ENCODE results near the gene FICD.

FICD gene

DNA sequence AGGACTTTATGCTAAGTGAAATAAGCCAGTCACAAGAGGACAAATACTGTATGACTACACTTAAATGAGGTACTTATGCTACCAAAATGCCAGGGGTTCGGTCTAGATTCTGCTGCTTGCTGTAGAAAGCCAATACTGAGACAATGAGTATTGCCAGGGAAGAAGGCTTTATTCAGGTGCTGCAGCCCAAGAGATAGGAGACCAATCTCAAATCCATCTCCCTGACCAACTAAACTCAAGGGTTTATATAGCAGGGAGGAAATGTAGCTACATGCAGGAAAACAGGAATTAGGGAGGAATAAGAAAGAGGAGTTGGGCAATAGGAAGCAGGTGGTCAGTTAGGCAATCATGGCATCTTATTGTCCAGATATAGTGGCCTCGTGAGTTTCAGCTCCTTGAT is 12.2 kb upstream of the FICD start:
- no peak for DNase-seq (ENCODE audit: low spot score)

DNA sequence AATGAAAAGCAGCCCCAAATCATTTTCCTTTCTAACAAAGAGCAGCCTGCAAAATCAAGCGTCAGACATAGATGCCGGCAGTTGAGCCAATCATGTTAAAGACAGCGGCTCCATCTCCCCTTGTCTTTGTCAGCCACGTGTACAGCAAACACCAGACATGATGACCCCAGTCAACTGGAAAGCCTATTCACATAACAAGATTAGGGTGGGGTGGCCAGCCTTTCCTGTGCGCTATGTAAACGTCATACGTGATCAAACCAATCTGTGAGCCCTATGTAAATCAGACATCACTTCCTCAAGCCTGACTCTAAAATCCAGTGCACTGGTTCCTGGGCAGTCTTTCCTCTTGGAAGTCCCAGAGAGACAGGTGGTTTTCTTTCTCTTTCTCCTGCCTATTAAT is 9.9 kb upstream of the FICD start:
- DNase-seq (ENCODE audit: low spot score): no peak

DNA sequence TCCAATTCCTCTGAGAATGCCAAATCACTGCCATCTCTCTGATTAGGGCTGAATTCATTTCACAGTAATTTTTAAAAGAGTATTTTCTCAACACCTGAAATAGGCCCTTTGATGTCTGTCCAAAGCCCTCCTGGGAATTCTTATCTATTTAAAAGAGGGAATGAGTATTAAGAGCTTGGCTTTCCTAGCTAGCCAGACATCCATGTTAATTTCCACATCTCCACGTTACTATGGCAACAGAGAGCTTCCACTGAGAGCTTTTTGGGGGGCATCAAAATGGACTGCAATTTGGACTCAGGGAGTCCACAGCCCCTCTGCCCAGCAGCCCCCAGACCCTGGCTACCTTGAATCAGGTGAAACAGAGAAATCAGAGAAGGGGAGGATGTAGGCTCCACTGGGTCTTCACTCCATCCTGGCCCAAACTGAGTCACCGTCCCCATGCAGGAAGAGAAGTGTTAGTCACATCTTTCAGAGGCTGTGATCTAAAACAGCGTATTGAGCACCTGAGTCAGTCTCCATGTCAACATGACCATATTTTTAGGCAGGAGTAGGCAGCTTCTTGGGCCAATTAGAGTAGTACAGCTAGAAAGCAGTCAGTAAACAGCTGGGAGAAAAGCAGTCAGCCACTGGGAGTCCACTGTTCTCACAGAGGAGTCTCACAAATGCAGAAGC is 7.0 kb upstream of the FICD start:
- no peak for DNase-seq (ENCODE audit: low spot score)

DNA sequence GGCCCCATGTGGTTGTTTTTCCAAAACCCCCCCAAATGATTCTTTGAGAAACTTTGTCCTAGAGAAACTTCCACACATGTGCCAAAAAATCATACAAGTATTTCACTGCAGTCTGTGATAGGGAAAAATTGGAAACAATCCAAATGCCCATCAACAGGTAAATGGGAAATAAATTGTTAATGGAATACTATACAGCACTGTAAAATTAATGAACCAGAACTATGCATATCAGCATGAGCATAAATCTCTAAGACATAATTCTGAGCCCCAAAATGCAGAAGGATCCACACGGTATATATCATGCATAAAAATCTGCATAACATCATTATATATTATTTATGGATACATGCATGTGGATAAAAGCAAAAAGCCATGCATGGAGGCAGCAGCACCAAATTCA is 5.3 kb upstream of the FICD start:
- DNase-seq (ENCODE audit: low spot score): no peak

DNA sequence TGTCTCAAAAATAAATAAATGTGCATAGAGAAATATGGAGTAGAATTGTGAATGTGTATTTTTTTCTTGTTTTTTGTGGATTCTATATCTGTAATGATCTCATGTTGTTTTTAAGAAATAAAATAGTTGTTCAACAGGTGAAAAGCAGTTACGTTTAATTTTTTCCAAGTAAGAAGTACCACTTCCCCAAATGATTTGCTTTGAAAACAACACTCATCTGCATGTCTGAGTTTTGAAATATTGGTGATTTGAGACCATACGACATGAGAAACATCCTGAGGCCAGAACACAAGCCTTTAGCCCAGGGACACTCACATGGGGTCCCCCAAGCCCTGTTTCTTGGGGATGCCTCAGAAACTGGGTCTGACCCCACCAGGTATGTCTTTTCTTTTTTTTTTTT is 4.2 kb upstream of the FICD start:
- peak; percentile 15 for DNase-seq (ENCODE audit: low spot score)

DNA sequence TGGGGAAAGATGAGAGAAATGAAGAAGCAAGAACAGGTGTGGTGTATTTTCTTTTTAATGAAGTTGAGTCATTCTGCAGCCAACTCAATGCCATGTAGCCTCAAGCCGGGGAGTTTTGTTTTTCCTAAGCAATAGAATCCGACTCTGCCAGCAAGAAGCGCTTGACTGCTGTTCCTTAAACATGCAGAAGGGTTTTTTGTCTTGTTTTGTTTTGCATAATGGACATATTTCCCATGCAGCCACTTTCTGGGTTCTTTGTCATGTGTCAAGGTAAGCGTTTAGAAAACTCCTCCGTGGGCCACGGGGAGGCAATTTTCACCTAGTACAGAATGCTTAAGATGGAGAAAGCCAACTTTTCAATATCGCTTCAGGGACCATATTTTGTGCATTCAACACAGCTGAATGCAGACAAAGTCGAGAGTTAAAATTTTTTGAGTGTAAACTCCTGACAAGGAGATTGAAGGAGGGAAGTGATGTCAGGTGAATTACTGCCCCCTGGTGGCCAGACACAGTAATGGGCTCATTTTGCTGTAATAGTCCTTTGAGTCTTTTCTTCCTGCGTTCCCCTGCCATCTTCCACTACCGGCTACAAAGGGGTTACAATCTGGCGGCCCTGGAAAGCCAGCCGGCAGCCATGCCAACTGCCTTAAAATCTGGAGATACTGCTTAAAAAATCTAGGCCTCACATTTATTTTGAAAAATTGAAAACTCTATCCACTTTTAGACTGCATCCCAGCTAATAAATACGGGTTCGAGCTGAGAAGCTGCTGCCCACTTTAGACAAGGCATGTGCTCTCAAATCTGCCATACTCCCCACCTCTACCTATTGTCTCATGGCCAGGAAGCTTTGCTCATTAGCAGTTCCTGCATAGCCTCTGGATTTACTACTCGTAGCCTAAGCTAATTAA is 3.2 kb upstream of the FICD start:
- peak; percentile 68 for DNase-seq (ENCODE audit: low spot score)

DNA sequence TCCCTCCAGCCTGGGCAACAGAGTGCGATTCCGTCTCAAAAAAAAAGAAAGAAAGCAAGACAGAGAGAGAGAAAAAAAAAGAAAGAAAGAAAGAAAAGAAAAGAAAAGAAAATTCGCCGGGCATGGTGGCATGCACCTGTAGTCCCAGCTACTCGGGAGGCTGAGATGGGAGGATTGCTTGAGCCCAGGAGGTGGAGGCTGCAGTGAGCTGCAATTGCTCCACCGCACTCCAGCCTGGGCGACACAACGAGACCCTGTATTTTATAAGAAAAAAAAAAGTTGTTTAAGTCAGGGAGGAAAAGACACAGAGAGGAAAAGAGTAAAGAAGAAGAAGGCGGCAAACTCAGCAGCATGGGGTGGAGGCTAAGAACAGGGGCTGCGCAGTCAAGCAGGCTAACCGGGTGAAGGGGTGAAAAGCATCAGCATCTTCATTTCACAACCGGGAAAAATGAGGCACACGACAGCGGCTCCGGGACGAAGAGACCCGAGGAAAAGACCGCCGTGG is 557 bp upstream of the FICD start:
- DNase-seq (ENCODE audit: low spot score): no peak

DNA sequence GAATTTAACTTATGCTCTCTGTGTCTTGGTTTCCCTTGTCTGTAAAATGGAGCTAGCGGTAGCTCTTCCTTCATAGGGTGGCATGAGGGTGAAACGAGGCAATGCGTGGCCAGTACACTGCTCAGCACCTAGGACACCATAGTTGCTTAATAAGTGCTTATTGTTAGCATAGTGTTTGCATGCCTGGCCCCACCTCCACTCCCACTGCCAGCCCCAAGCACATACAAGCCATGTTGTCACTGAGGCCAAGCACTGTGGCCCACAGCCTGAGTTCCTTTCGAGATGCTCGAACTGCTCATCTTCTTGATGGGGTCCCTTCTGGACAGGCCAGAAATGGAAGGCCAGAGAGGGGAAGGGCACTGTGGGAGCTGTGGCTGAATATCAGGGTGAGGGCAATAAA is 839 bp downstream of the FICD start:
- no peak for DNase-seq (ENCODE audit: low spot score)

DNA sequence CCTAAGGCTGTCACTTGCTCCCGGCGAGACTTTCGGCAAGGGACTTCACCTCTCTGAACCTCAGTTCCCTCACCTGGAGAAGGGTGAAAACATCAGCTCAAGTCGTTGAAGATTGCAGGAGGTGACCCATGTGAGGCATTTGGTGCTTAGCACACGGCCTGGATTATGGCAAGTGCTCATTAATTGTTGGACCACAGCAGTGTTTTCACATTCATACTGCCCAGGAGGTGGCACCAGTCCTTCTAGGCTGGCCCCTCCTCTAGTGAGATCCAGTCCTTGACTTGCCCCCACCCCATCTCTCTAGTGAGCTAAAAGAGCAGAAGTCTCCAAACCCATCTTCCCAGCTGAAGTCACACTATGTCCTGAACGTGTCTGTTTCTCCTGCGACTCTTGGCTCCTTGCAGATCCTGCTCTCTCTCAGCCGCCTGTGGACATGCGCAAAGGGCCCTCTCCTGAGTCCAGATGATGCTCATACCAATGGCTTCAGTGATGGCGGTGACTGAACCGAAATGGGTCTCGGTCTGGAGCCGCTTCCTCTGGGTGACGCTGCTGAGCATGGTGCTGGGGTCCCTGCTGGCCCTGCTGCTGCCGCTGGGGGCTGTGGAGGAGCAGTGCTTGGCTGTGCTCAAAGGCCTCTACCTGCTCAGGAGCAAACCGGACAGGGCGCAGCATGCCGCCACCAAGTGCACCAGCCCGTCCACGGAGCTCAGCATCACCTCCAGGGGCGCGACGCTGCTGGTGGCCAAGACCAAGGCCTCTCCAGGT is 1.6 kb downstream of the FICD start:
- DNase-seq (ENCODE audit: low spot score): no peak

DNA sequence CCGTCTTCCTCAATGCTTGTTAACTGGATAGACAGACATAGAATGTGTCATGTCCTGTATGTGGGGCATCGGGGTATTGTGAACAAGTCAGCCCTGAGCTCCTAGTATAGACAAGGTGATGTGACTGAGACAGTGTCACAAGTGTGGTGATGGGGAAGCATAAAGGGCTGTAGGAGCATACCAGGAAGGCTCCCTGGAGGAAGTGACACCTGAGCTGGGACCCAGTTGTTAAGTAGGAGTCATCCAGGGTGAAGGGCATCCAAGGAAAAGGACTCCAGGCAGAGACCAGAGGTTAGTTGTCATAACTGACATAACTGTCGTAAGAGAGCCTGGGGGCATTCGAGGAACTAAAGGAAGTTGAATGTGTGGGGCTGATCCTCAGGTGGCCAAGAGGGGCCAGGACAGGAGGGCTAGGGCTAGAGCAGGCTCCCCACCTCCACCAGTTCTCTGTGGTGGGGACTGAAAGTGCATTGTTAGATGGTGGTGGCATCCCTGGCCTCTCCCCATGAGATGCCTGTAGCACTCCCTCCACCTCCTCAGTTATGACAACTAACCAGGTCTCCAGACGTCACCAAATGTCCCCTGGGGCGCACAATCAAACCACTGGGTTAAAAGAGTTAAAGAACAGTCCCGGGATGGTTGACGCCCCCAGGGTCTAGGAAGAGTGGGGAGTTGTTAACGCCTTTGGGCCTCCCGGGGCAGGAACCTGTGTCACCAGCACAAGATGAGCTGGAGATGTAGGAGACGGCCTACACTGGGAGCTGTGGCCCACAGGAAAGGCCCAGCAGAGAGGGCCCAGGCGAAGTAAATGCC is 2.4 kb downstream of the FICD start:
- no peak for DNase-seq (ENCODE audit: low spot score)

DNA sequence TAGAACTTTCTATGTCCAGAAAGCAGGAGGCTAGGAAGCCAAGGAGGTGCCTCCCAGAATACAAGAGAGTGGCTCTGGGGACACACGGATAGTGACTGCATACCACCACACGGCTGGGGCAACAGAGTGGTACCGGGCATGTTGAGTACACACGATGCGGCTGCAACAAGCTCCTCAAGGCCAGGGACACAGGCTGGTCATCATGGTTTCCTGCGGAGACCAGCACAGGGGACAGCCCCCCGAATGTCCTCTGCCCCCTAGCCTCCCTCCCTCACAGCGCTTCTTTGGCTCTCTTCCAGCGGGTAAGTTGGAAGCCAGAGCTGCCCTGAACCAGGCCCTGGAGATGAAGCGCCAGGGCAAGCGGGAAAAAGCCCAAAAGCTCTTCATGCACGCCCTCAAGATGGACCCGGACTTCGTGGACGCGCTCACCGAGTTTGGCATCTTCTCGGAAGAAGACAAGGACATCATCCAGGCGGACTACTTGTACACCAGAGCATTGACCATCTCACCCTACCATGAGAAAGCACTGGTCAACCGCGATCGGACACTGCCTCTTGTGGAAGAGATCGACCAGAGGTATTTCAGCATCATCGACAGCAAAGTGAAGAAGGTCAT is 3.1 kb downstream of the FICD start:
- no peak for DNase-seq (ENCODE audit: low spot score)

DNA sequence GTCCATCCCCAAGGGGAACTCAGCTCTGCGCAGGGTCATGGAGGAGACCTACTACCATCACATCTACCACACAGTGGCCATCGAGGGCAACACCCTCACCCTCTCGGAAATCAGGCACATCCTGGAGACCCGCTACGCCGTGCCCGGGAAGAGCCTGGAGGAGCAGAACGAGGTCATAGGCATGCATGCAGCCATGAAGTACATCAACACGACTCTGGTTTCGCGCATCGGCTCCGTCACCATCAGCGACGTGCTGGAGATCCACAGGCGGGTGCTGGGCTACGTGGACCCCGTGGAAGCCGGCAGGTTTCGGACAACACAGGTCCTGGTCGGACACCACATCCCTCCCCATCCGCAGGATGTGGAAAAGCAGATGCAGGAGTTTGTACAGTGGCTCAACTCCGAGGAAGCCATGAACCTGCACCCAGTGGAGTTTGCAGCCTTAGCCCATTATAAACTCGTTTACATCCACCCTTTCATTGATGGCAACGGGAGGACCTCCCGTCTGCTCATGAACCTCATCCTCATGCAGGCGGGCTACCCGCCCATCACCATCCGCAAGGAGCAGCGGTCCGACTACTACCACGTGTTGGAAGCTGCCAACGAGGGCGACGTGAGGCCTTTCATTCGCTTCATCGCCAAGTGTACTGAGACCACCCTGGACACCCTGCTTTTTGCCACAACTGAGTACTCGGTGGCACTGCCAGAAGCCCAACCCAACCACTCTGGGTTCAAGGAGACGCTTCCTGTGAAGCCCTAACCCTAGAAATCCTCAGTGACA is 3.8 kb downstream of the FICD start:
- DNase-seq (ENCODE audit: low spot score): no peak

DNA sequence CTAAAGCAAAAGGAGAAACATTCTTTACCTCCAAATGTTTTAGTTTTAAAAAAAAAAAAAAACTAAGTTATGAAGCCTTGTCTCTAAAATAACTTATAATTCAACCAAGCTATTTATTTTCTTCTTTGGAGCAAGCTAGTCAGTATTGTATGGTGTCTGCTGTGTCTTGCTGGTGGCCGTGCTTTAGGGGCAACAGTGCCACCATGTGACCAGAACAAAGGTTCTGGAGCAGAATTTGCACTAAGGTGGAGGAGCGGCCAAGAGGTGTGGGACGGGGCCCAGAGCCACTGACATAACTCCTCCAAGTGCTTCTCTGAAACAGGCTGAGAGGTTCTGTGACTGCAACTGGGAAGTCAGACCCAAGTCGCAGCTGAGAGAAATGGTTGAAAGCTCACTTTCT is 4.5 kb downstream of the FICD start:
- peak; percentile 25 for DNase-seq (ENCODE audit: low spot score)

DNA sequence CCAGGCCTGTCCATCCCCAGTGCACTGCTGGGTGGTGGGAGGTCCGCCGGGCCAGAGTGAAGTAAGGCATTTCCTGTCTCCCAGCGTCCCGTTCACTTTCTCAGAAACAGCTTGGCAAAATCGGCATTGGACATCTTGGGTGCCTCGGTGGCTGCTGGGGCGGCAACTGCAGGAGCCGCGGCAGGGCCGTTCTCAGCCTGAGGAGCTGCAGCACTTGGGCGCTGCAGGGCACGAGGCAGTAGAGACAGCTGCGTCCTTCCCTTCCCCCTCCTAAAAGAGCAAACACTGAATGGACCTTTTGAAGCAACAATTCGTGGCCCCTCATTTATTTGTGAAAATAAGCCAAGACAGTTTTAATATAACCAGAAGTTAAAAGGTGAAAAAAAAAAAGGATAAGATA is 8.3 kb downstream of the FICD start:
- no peak for DNase-seq (ENCODE audit: low spot score)

DNA sequence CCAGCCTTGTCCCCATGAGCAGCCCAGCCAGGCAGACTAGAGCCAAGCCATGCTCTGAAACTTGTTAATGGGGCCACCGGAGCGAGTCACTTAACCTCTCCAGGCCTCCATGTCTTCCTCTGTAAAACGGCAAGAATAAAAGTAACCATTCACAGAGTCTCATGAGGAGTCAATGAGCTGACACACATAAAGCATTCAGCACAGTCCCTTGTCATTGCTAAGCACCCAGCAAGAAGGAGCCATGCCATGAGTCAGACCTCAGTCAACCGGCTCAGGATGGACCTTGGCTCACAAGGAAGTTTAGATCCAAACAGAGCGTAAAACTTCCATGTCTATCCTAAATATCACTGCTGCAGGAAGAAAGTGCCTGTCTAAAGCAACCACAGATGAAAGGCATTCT is 10.6 kb downstream of the FICD start:
- no peak for DNase-seq (ENCODE audit: low spot score)

DNA sequence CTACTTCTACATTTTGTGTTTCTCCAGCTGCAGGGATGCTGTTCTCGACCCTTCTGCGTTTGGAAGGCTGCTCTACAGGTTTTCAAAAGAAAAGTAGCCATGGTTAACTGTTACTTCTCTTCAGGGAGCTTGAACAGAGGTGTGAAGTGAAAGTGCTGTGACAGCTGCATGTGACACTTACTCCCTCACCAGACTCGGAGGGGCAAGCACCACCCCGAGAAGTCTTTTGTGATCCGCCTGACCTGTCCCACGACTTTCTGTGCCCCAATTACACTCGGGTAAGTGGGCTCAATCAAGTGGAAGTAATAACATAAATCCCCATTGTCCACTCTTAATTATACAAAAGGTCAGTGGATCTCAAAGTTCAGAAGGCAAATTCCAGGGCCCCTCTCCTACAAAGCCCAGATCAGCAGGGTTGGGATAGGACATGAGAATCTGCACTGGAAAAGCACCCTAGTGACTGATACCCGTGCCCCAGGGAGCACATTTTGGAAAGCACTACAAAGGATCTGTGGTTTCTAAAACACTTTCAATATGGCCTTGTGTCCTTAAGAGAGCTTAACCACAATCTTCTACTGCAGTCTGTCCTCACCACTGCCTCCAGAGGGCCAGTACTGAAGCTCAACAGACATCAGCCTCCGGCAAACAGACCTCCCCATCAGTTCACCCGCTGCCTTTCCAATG is 11.5 kb downstream of the FICD start:
- DNase-seq (ENCODE audit: low spot score): no peak

DNA sequence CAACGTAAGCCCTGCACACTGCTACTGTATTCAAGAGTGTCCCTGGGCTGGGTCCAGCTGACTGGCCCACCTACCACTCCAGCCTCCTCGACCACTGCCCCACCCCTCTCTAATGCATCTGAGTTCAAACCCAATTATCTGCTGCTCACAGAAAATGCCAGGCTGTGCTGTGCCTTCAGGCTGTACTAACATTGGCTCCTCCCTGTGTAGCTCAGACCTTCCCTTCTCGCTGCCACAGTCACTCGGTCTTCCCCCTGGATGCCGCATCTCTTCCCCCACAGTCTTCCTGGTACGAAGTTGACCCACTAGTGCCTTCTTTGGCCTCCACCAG is 12.1 kb downstream of the FICD start:
- no peak for DNase-seq (ENCODE audit: low spot score)

DNA sequence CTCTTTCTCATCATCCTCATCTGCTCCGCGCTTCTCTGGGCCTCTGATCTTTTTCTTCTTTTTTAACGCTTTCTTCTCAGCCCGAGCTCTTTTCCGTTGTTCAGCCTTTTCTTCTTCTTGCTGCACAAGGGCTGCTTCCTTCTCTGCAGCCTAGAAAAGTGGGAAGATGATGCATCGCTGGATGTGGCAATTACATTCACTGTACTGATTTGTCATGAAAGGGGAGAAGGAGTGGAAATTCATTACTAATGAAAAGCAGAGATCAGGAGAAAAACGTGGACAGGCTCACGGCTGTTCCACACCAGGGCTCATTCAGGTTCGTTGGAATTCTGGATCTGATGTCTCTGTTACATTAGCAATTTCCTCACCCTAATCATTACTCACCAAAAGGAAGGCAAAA is 15.1 kb downstream of the FICD start:
- no peak for DNase-seq (ENCODE audit: low spot score)

DNA sequence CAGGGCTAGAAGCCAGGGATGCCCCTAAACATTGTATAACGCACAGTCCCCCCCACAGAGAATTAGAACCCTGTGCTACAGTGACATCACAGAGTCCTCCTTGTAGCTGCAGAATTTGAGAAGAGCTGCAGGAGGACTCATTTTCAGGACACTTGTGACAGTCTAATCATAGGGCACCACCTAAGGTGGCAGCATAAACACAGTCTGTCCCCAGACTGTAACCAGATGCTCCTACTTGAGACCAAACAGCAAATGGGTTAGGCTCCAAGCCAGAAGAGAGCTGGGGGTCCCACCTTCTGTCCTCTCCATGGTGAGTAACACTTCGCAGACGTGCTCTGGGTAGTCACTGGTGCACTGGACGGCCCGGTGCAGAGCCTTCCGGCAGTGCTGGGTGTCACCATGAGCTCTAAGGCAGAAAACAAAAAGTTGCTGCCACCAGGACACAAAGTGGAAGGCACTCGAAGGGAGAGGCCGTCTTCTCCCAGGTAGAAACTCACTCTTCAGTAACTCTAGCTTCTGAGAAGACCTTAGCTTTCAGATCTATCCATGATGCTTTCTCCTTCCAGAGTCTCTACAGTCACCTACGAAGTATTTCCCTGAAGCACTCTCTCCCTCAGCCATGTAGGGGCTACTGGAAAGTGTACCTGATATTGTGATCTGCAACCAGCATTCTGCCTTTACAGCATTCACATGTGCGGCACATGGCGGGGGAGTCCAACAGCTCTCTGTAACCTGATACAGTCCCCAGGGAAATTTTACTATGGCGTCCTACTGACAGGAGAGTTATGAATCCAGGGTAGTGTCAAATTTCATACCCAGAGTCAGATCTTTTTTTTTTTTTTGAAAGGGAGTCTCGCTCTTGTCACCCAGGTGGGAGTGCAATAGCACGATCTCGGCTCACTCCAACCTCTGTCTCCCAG is 17.1 kb downstream of the FICD start:
- no peak for DNase-seq (ENCODE audit: low spot score)
